Pulmonary artery endothelial cell (primary cell): Measurements from ENCODE around the gene PTPN9. TPM values are rescaled to one million over a fixed set of nuclear protein-coding genes. Genes with fewer than 3 reads are reported as not detected.
A peak's percentile ranks its signal among the peaks of the same experiment; 100 is the strongest.
"Not testable (repeated sequence)": the region's sequence is repeated elsewhere in the genome, so short reads cannot be mapped to it uniquely, and the experiment has no call there.

Experiments used
- DNase-seq: peaks from one replicate; pipeline ENCODE4 v3.0.0-alpha.2; 2011; ENCODE audit warnings: low read depth, low spot score
- total RNA-seq: library from RNA; depleted of rRNA; stranded (reverse); fragments of >200 nt; gene quantifications from 2 replicates; pipeline ENCODE4 v1.2.3, GENCODE V29; 2014

The PTPN9 gene
- total RNA-seq: 21.3 and 24.8 TPM in 2 replicates

- DNase-seq: peak; percentile 19
These were observed at the start of gene PTPN9 for GRCh38 chr15:75578948-75579920. TSS of gene PTPN9 (minus strand) at chr15:75579315. CDS start at chr15:75578776, 539 bp downstream.

DNA sequence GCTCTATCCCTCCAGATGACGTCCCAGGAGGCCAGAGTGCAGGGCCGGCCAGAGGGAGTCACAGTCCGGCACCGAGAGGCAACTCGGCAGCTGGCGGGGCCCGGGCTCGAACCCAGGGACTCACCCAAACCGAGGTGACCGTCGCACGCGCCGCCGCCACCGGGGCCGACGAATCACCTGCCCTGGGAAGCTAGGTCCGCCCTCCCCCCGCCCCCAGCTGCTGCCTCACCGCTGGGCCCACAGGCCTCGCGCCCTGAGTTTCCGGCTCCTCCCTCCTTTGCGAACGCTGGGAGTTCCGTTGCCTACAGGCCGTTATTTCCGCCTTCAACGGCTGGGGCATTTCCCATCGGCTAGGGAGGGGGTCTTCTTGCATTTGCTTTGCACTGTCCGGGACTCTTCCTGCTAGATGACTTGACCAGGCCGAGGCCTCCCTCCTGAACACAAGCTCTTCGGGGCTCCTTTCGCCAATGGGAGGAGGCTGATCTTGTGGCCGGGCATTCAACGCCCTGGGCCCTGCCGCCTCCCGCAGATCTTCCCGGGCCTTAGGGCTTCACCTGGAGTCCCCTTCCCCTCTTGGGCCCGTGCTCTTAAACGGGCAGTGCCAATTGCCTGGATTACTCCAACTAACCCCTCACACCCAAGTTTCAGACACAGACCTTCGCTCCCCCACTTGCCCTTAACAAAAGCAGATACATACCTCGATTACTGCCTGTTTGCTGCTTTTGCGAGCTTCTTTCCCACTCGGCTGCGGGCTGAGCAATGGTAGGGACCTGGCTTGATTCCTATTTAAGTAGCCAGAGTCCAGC is 46.6 kb upstream of the PTPN9 start, which contains the start of gene SNUPN:
SNUPN (minus strand) TSS at position 184 of the 806 bp plus-strand sequence. CDS start 4,674 bp downstream, outside the sequence.
- peak; percentile 79 for DNase-seq

DNA sequence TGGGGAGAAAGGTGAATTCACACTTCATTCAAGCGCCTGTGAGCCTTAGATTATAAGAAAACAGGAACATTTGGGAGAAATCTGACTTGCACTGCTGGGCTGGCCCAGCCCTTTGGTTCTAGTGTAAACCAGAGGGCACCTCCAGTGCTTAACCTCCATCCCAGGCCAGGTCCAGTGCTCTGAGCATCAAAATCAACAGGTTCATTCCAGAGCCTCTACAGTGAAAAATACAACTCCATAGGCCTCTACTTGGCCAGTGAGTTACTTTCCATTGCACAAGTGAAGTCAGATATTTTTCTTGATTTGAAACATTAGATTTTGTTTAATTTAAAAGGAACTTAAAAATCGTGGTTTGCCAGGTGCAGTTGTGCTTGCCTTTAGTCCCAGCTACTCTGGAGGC is 43.4 kb upstream of the PTPN9 start:
- DNase-seq: no peak

DNA sequence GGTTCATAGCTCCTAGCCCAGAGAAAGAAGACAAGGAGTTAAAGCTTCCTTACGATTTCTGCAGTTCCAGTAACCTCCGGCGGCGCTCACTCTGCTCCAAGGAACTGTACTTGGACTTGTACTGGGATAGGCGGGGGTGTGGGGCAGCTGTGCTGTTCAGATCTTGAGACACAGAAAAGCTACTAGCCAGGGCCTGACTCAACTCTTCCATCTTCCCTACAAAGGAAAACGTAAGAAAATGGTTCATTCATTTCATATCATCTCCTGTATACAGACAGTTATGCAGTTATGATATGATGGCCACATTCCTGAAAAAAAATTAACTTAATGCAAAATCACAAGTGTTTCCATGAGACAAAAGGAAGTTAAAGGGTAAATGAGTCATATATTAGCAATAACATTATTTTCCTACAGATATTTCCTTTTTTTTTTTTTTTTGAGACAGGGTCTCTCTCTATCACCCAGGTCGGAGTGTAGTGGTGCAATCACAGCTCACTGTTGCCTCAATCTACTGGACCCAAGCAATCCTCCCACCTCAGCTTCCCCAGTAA is 41.8 kb upstream of the PTPN9 start:
- DNase-seq: peak; percentile 84

GRCh38 chr15:75620058-75620820 is 41.1 kb upstream of the PTPN9 start:
- DNase-seq: no peak

DNA sequence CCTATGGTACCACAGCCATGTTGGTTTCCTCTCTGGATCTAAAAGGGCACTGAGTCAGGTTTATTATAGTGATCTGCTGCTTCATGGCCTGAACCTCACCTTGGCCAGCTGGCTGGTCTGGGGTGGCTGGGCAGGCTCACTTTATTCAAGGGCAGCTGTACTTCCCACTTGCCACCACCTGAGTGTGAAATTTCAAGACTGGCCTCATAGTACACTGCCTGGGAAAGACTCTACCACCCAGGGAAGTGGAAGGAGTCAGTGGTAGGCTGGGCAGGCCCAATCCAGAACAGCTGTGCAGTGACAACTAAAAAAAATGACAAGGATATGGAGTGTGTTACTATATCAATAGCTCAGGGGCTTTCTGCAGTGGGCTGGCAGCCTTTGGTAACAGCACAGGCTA is 37.7 kb upstream of the PTPN9 start:
- no peak for DNase-seq

DNA sequence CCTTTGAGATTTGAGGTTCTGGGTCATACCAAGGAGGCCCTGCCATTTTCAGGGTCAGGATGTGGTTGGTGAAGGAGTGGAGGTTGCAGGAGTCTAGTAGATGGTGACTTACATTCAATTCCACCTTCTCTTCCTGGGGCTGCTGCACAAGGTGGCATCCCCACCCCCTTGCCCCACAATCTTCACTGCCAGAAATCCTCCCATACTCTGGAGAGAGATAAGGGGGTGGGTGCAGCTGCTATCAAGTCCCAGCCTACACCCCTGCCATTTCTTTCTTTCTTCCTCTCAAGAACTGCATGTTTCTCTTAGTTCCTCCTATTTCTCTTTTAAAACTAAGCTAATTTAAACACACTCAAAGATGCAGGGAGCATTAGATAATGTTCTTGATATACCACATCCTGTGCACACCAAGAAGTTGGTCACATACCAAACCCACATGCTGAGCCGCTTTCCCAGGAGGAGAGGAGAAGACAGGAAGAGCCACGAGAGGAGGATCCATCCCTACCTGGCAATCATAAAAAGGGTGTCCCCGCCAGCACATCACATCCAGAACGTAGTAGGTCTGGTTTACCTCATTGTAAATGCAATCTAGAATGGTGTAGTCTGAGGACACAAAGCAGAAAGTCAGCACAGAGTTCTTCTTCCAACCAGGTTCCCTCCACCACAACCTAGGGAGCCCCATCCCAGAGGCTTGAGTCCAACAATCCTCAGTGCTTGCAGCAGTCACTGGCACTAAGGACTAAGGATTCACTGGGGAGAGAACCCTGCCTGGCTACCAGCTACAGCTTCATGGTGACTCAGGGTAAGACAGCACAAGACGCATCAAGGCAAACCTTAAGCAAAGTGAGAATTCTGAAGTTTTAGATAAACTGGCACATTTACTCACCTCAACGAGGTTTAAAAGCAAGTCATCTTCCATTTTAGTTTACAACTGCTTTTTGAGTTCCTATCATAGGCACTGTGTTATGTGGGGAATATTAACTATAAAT is 27.9 kb upstream of the PTPN9 start:
- DNase-seq: no peak

GRCh38 chr15:75606026-75606425 is 26.9 kb upstream of the PTPN9 start:
- no peak for DNase-seq

GRCh38 chr15:75599401-75599800 is 20.3 kb upstream of the PTPN9 start:
- DNase-seq: no peak

DNA sequence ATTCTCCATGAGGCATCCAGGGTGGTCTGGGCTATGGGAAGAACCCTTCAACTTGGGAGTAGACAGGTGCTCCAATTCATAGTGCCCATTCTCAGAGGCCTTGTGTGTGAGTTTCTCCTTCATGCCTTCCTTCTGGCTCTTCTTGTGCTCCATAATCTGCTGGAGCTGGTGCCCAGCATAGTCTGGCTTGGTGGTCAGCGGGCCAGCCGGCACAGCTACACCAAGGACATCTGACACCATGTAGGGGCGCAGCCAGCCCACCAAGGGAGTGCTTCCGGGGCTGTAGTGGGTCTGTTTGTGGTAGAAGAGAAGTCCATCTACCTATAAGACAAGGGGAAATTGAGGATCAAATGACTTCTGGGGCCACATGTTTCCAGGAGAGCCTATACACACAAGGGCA is 19.2 kb upstream of the PTPN9 start:
- DNase-seq: no peak

GRCh38 chr15:75597667-75598341 is 18.7 kb upstream of the PTPN9 start:
- no peak for DNase-seq

DNA sequence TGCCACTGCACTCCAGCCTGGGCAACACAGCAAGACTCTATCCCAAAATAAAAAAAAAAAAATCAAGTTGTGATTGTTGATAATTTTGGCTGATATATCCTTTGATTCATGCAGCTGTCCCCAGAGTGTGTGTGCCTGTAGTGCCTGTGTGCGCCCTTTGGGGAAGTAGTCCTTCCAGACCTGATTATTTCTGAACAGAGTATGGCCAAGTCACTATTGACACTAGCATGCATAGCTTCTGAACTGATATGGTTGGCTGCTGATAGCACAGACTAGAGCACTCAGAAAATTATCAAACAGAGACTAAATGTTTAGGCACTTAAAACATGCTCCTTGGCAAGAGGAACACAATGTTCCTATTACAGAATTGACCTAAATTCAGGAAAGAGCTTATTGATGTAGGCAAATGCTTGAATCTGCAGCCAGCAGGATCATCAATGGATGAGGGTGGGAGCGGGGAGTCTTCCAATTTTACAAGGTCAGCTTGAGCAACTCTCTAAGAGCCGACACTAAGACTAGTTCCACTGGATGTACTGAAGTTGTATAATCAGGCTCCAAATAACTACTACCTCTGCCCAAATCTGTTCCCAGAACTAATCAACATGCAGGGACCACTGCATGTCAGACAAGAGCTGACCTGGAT is 17.7 kb upstream of the PTPN9 start:
- no peak for DNase-seq

- no peak for DNase-seq
These were observed 15.2 kb upstream of the PTPN9 start for GRCh38 chr15:75594276-75594675.

GRCh38 chr15:75591655-75592364 is 12.7 kb upstream of the PTPN9 start:
- no peak for DNase-seq

- no peak for DNase-seq
These were observed 11.1 kb upstream of the PTPN9 start for GRCh38 chr15:75590239-75590638.

- no peak for DNase-seq
These were observed 10.0 kb upstream of the PTPN9 start for GRCh38 chr15:75589071-75589470.

GRCh38 chr15:75586422-75586821 is 7.3 kb upstream of the PTPN9 start:
- DNase-seq: not testable (repeated sequence)

DNA sequence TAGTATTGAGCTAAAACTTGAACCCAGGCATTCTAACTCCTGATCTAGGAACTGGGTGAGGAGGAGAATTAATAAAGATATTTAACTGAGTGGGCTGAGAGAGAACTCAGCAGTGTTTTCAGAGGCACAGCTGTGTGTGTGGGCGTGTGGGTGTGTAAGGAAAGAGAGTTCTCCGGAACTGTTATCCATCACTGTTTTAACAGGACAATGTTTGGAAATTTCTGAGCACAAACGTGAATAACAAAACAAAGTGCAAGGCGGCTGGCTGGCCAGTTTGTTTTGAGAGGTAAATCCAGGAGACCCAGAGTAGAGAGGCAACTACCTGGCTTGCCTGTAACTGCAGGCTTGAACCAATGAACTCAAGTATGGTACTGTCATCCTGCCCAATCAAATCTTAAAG is 5.0 kb upstream of the PTPN9 start:
- DNase-seq: no peak
